HCT116 (cell line): Measurements from ENCODE around the gene FCMR. TPM values are rescaled to one million over a fixed set of nuclear protein-coding genes. Genes with fewer than 3 reads are reported as not detected.

Source experiments
- ATAC-seq: fragments of 200-7000 bp; cut with Tn5 transposase; 2 replicates; pipeline ENCODE4 v1.9.1; 2020; ENCODE audit warnings: mild to moderate bottlenecking, moderate library complexity
- BruUV-seq: library from RNA; stranded (reverse); fragments of 400-500 nt; replicated peaks from 2 replicates; lab custom pipeline; 2021; lab: Mats Ljungman, UMichigan
- CTCF ChIA-PET: fragments of 300-600 bp; sonication (Branson Sonifier 250); formaldehyde crosslinking; loops from one replicate; lab custom pipeline; 2021; ENCODE audit warnings: antibody characterized with exemption; lab: Charles Lee
- POLR2A ChIA-PET: fragments of 300-600, 350-600 bp; sonication (Branson Sonifier 250); formaldehyde crosslinking; loops from one replicate; lab custom pipeline; 2021; ENCODE audit warnings: antibody characterized with exemption; lab: Charles Lee
- RAD21 ChIA-PET, 2 experiments: fragments of 300-600 bp; sonication (Branson Sonifier 250); formaldehyde crosslinking; loops; one replicate each; lab custom pipeline; 2023; ENCODE audit warnings: low total read pairs in 2 of 2; ENCODE audit not compliant: uncharacterized antibody in 2 of 2, unreplicated experiment in 2 of 2, low non-redundant PET in 1 of 2; lab: Charles Lee
- DNase-seq: peaks from one replicate; pipeline ENCODE4 v3.0.0-alpha.2; 2010; ENCODE audit warnings: low read depth, low spot score
- H2AFZ ChIP-seq: fragments of 200-600 bp; shearing (Covaris generic), sonication (generic); 2 replicates; pipeline ENCODE4 v1.6.1; 2017; ENCODE audit warnings: low read depth, mixed run types, mixed read lengths, antibody characterized with exemption, low read length; ENCODE audit not compliant: poor library complexity, severe bottlenecking
- H3K27ac ChIP-seq: 2 replicates; pipeline ENCODE4 v1.5.1; 2012; ENCODE audit warnings: low read depth, low read length
- H3K27me3 ChIP-seq: fragments of 200-600 bp; sonication (generic); 2 replicates; pipeline ENCODE4 v1.6.1; 2016; ENCODE audit warnings: mixed run types, low read length, mixed read lengths; ENCODE audit not compliant: insufficient read depth
- H3K36me3 ChIP-seq, 2 experiments: fragments of 200-500 bp in 1 of 2; fragments of 200-600 bp in 1 of 2; sonication (Bioruptor generic) in 1 of 2; sonication (generic) in 1 of 2; 2 replicates each; pipeline versions ENCODE4 v1.5.1 to v1.6.1; 2014 to 2016; ENCODE audit warnings: low read length in 2 of 2, inconsistent platforms in 1 of 2, mixed read lengths in 1 of 2, mixed run types in 1 of 2; ENCODE audit not compliant: insufficient read depth in 2 of 2, control insufficient read depth in 1 of 2
- H3K4me1 ChIP-seq, 2 experiments: fragments of 200-600 bp in 1 of 2; sonication (generic) in 1 of 2; 2 replicates each; pipeline versions ENCODE4 v1.5.1 to v1.6.1; 2012 to 2017; ENCODE audit warnings: low read length in 2 of 2, inconsistent platforms in 1 of 2, mild to moderate bottlenecking in 1 of 2, mixed read lengths in 1 of 2, mixed run types in 1 of 2, moderate library complexity in 1 of 2; ENCODE audit not compliant: insufficient read depth in 2 of 2, control insufficient read depth in 1 of 2
- H3K4me2 ChIP-seq: fragments of 200-600 bp; sonication (generic); 2 replicates; pipeline ENCODE4 v1.6.1; 2017; ENCODE audit warnings: mixed run types, low read length, mixed read lengths
- H3K4me3 ChIP-seq, 2 experiments: fragments of 200-600 bp in 1 of 2; sonication (generic) in 1 of 2; replicated peaks in 1 of 2; 2 replicates each; pipeline ENCODE4 v1.5.1; 2011 to 2016; ENCODE audit warnings: low read length in 2 of 2, control low read depth in 1 of 2, low read depth in 1 of 2, mild to moderate bottlenecking in 1 of 2, mixed read lengths in 1 of 2, mixed run types in 1 of 2
- H3K79me2 ChIP-seq: fragments of 200-600 bp; sonication (generic); 2 replicates; pipeline ENCODE4 v1.6.1; 2017; ENCODE audit warnings: mild to moderate bottlenecking, mixed run types, low read length, moderate library complexity, mixed read lengths; ENCODE audit not compliant: insufficient read depth
- H3K9ac ChIP-seq: fragments of 200-600 bp; sonication (generic); 2 replicates; pipeline ENCODE4 v1.6.1; 2016; ENCODE audit warnings: low read length, mixed read lengths
- H3K9me2 ChIP-seq: fragments of 200-600 bp; sonication (generic), shearing (Covaris generic); 2 replicates; pipeline ENCODE4 v1.6.1; 2017; ENCODE audit warnings: mixed run types, mild to moderate bottlenecking, moderate library complexity; ENCODE audit not compliant: insufficient read depth
- H3K9me3 ChIP-seq, 2 experiments: fragments of 200-500 bp in 1 of 2; fragments of 200-600 bp in 1 of 2; sonication (Bioruptor generic) in 1 of 2; sonication (generic) in 1 of 2; 2 replicates each; pipeline ENCODE4 v1.6.1; 2014 to 2017; ENCODE audit warnings: low read length in 2 of 2, mixed read lengths in 2 of 2, inconsistent platforms in 1 of 2, low read depth in 1 of 2, mild to moderate bottlenecking in 1 of 2, mixed run types in 1 of 2, moderate library complexity in 1 of 2; ENCODE audit not compliant: control insufficient read depth in 1 of 2, insufficient read depth in 1 of 2
- H4K20me1 ChIP-seq: fragments of 200-600 bp; sonication (generic), shearing (Covaris generic); 2 replicates; pipeline ENCODE4 v1.6.1; 2017; ENCODE audit warnings: mixed run types, mild to moderate bottlenecking, moderate library complexity; ENCODE audit not compliant: insufficient read depth
- EZH2 ChIP-seq: fragments of 200-600 bp; sonication (generic); IDR thresholded peaks from 2 replicates; pipeline ENCODE4 v1.6.1; 2017; ENCODE audit warnings: antibody characterized with exemption, mixed run types
- EZH2phosphoT487 ChIP-seq: fragments of 200-600 bp; IDR thresholded peaks from 2 replicates; pipeline ENCODE4 v1.6.1; 2018; ENCODE audit warnings: antibody characterized with exemption, borderline replicate concordance
- MAX ChIP-seq: IDR thresholded peaks from 2 replicates; pipeline ENCODE4 v1.6.1; 2012
- REST ChIP-seq: IDR thresholded peaks from 2 replicates; pipeline ENCODE4 v1.6.1; 2012; ENCODE audit warnings: low read depth
- TCF7L2 ChIP-seq: IDR thresholded peaks from 2 replicates; pipeline ENCODE4 v1.7.0; 2011; ENCODE audit warnings: borderline replicate concordance, inconsistent platforms; ENCODE audit not compliant: insufficient read depth, insufficient read length; ENCODE audit errors: extremely low read depth
- YY1 ChIP-seq: IDR thresholded peaks from 2 replicates; pipeline ENCODE4 v1.6.1; 2011; ENCODE audit warnings: low read length, low read depth, moderate library complexity, mild to moderate bottlenecking; ENCODE audit not compliant: insufficient replicate concordance; ENCODE audit errors: extremely low read depth
- ZFX ChIP-seq: fragments of 450-650 bp; IDR thresholded peaks from 2 replicates; pipeline ENCODE4 v1.6.1; 2017
- intact Hi-C: fragments of 100-400 bp; cut with micrococcal nuclease; formaldehyde crosslinking; loops from 2 replicates; pipeline ENCODE4 v1.10.0; 2022
- total RNA-seq: library from RNA; stranded (reverse); gene quantifications from one replicate; pipeline ENCODE4 v1.2.1, GENCODE V29; 2021; ENCODE audit not compliant: unreplicated experiment

FCMR gene
- total RNA-seq, 1 experiment from 2014 or later = 0.61 TPM

GRCh38 chr1:206895837-206896242, 25.9 kb downstream of the FCMR start:
- ChIA-PET POLR2A (no interaction called here), CTCF (interaction anchor here (0.7 to 1.8 kb wide), 3 partner anchors 16 to 31 kb away, joined by 3 to 6 read pairs (median 3); partner anchors contain the start of gene IL20), RAD21 (no interaction called here)
- H3K4me3 ChIP-seq = no peak overlapping the region
- no peak overlapping the region for H3K4me2 ChIP-seq
- H3K36me3 ChIP-seq = no peaks in the 10 kb centered on the region
- BruUV-seq = no TSS peak
- no peak overlapping the region for H3K9ac ChIP-seq
- peaks cover 9 to 18% of the 10 kb centered on the region in 2 experiments for H3K4me1 ChIP-seq
- no peaks in the 10 kb centered on the region for H3K27me3 ChIP-seq
- H3K27ac ChIP-seq = no peak overlapping the region
- H4K20me1 ChIP-seq = no peaks in the 10 kb centered on the region
- no peaks in the 10 kb centered on the region for H3K79me2 ChIP-seq
- intact Hi-C loops = no loop called here
- no peak overlapping the region for H2AFZ ChIP-seq
- no peaks in the 10 kb centered on the region for H3K9me3 ChIP-seq
- TF ChIP-seq ZFX = no peak
- no peak for ATAC-seq
- no peaks in the 10 kb centered on the region for H3K9me2 ChIP-seq
- DNase-seq = no peak

- H3K9ac ChIP-seq = no peak overlapping the region
- no peak for DNase-seq
These were observed 26.4 kb downstream of the FCMR start for GRCh38 chr1:206895325-206895724.

GRCh38 chr1:206893380-206893779, 28.4 kb downstream of the FCMR start:
- no peak overlapping the region for H3K4me3 ChIP-seq
- H3K4me2 ChIP-seq = no peak overlapping the region
- H3K27ac ChIP-seq = no peak overlapping the region
- peaks cover 4 to 11% of the 10 kb centered on the region in 2 experiments for H3K4me1 ChIP-seq
- H3K9me3 ChIP-seq = no peaks in the 10 kb centered on the region
- H3K36me3 ChIP-seq = no peaks in the 10 kb centered on the region
- no peak for ATAC-seq
- ChIA-PET RAD21 (no interaction called here), POLR2A (no interaction called here), CTCF (no interaction called here)
- intact Hi-C loops = no loop called here
- BruUV-seq = no TSS peak
- H2AFZ ChIP-seq = no peak overlapping the region
- H3K9ac ChIP-seq = no peak overlapping the region
- no peaks in the 10 kb centered on the region for H3K27me3 ChIP-seq
- H4K20me1 ChIP-seq = no peaks in the 10 kb centered on the region
- H3K9me2 ChIP-seq = no peaks in the 10 kb centered on the region
- no peaks in the 10 kb centered on the region for H3K79me2 ChIP-seq
- DNase-seq = no peak
- TF ChIP-seq EZH2 (no peak), MAX (no peak), REST (no peak), EZH2phosphoT487 (no peak)

More at GRCh38 chr1:206895325-206895724, 26.4 kb downstream of the FCMR start:
- TF ChIP-seq YY1 = no peak
- no peak for TF ChIP-seq TCF7L2
- H3K27ac ChIP-seq = no peak overlapping the region
- intact Hi-C loops = no loop called here
- H3K9me3 ChIP-seq = no peaks in the 10 kb centered on the region
- no TSS peak for BruUV-seq
- H3K4me3 ChIP-seq = no peak overlapping the region
- no peak for ATAC-seq
- ChIA-PET CTCF (interaction anchor here (0.8 to 1.8 kb wide), 3 partner anchors 12 to 30 kb away, joined by 3 to 6 read pairs (median 3); partner anchors contain the start of gene IL20), RAD21 (no interaction called here), POLR2A (no interaction called here)
- no peak overlapping the region for H2AFZ ChIP-seq
- peaks cover 9 to 18% of the 10 kb centered on the region in 2 experiments for H3K4me1 ChIP-seq
- no peaks in the 10 kb centered on the region for H3K9me2 ChIP-seq
- H4K20me1 ChIP-seq = no peaks in the 10 kb centered on the region
- H3K4me2 ChIP-seq = no peak overlapping the region
- no peaks in the 10 kb centered on the region for H3K36me3 ChIP-seq
- no peaks in the 10 kb centered on the region for H3K79me2 ChIP-seq
- no peaks in the 10 kb centered on the region for H3K27me3 ChIP-seq
